HG02610 (cell line): ENCODE measurements around the gene ANKRD7.
A peak's percentile ranks its signal among the peaks of the same experiment; 100 is the strongest.
"Not testable (repeated sequence)": the region's sequence is repeated elsewhere in the genome, so short reads cannot be mapped to it uniquely, and the experiment has no call there.

Experiments
- ATAC-seq: cut with Tn5 transposase; IDR thresholded peaks from one replicate; pipeline ENCODE4 v1.9.1; 2021; ENCODE audit warnings: mild to moderate bottlenecking, moderate library complexity; ENCODE audit not compliant: unreplicated experiment

The ANKRD7 gene

DNA sequence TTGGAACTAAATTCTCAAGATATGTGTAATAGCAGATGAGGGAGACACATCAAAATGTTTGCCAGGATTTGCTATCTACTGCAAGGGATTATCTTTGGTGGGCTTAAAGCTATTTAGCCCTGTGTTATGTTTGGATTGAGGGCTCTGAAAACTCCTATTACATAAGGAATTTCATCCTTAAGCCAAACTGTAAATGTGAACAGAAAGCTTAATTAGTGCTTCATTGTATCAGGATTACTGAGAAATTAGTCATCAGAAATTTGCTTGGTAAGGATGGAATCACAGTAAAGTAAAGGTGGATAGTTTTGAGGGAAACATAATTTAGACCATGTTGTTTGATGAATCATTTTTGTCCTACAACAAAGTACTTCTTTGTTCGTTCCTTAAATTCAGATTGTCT is 8.3 kb downstream of the ANKRD7 start:
- no peak for ATAC-seq

GRCh38 chr7:118233799-118234198 is 9.3 kb downstream of the ANKRD7 start:
- ATAC-seq, result no peak

- ATAC-seq, result no peak
Observed at GRCh38 chr7:118239014-118239413, 14.5 kb downstream of the ANKRD7 start.

DNA sequence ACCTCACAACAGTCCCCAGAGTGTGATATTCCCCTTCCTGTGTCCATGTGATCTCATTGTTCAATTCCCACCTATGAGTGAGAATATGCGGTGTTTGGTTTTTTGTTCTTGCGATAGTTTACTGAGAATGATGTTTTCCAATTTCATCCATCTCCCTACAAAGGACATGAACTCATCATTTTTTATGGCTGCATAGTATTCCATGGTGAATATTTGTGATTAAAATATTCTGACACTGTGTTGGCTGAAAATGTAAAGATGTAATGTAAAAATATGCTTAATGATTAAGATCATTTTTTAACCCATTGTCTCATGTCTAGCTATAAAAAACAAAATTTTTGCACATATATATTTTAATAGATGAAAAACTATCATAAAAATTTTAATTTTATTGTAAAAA is 15.8 kb downstream of the ANKRD7 start:
- ATAC-seq, result not testable (repeated sequence)

GRCh38 chr7:118243695-118244094 is 19.2 kb downstream of the ANKRD7 start:
- ATAC-seq, result no peak

DNA sequence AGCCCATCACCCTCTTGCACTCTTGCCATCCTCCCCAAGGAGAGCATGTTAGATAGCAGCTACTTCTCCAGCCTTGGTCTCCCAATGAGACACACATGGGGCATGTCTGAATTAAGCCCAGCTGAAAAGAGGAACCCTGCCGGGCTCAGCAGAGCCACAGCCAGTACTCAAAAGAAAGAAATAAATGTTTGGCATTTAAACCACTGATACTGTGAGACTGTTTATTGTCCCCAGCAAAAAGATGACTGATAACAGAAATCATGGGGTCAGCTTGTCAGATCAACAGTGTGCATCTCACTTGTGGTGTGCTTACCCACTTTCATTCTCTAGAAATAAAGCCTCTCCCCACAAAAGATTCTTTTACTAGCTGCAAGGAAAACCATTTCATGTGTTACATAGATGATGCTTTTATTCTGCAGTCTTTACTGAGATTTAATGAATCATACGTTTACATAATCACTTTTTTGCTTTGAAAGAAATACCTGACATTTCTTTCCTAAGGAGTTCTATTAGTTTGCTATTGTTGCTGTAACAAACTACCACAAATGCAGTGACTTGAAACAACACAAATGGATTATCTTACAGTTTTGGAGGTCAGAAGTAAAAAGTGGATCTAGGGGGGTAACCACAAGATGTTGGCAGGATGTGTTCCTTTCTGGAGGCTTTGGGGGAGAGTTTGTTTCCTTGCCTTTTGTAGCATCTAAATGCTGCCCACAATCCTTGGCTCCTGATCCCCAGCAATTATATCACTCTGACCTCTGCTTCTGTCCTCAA is 20.9 kb downstream of the ANKRD7 start:
- peak; percentile 89 for ATAC-seq

- ATAC-seq, result no peak
Observed at GRCh38 chr7:118250860-118251494, 26.5 kb downstream of the ANKRD7 start.

DNA sequence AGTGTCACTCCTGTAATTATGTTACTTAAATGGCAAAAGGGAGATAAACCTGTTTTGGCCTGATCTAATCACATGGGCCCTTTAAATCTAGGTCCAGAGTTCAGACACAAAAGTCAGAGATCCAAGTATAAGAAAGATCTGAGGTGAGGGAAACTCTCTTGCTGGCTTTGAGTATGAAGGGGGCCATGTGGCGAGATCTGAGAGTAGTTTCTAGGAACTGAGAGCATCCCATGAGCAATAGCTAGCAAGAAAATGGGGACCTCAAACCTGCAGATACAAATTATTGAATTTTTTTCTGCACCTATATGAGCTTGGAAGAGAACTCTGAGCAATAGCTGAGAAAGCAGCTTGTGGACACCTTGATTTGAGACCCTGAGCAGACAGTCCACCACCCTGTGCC is 27.6 kb downstream of the ANKRD7 start:
- no peak for ATAC-seq

- no peak for ATAC-seq
Observed at GRCh38 chr7:118259115-118259514, 34.6 kb downstream of the ANKRD7 start.

DNA sequence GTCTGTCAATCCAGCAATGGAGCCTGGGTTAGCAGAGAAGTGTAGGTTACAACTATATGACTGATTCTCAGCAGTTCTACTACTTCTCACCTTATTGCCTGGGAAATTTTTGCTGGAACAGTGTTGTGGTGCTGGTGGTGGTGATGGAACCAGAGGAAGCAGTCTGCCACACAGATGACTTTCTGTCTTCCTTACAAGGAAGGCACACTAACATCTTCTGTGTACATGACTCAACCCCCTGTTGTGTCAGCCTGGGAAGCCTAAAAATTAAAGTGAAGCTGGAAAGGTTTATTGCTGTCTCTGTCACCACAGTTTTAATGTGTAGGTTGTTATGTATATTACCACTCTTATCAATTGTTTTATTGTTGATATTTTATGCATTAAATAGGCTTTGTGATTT is 40.3 kb downstream of the ANKRD7 start:
- no peak for ATAC-seq

DNA sequence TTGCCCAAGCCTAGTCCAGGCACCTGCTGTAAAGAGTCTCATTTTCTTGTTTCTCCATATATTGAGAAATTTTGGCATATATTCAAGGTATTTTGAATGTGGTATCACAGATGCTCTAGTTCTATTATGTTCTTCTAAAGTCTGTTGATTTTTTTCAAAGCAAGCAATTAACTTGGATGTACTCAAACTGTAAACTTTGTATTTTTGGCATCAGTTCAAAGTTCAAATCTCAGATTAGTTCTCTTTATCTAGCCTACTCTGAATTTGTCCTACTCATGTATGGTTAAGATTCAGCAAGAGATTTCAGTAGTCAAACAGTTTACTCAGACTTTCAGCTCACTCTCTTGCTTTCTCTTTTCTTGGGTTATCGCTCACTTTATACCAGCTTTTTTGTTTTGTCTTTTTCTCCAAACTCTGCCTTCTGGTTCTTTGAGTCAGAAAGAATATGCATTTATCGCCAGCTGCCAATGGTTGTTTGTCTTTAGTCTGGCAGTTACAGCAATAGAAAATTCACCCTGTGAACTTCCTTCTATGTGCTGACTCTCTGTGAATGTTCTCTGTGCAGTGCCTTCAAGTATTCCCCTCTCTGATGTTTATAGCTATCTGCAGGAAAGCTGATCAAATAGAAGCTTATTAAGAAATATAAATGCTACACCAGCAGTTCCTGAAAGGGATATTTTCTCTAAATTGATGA is 56.0 kb downstream of the ANKRD7 start:
- ATAC-seq, result no peak

- no peak for ATAC-seq
Observed at GRCh38 chr7:118281196-118281595, 56.7 kb downstream of the ANKRD7 start.

DNA sequence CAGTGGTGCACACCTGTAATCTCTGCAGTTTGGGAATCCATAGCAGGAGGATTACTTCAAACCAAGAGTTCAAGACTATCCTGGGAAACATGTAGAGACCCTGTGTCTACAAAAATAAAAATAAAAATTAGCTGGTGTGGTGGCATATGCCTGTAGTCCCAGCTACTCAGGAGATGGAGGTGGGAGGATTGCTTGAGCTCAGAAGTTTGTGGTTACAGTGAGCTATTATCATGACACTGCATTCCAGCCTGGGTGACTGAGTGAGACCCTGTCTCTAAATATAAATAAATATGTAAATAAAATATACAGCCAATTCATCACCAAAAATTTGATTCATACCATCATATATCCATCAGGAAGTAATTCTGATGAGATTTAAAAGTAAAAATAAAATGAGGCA is 60.9 kb downstream of the ANKRD7 start:
- ATAC-seq, result no peak

GRCh38 chr7:118286131-118286530 is 61.6 kb downstream of the ANKRD7 start:
- ATAC-seq, result no peak

DNA sequence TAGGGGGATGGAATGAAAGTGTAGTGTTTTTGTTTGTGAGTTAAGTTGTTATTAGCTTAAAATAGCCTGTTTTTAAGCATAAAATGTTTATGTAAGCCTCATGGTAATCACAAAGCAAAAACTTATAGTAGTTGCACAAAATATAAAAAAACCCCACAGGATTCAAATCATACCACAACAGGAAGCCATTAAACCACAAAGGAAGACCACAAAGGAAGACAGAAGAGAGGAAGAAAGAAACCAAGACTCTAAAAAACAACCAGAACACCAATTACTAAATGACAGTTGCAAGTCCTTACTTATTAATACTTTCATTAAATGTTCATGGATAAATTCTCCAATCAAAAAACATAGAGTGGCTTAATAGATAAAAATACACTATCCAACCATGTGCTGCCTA is 63.6 kb downstream of the ANKRD7 start:
- ATAC-seq, result peak; percentile 83

- ATAC-seq, result no peak
Observed at GRCh38 chr7:118289476-118289875, 65.0 kb downstream of the ANKRD7 start.
